H9 (cell line): ENCODE data around the gene CLDND1. TPM values are rescaled to one million over a fixed set of nuclear protein-coding genes. Genes with fewer than 3 reads are reported as not detected.

ENCODE experiments used
- DNase-seq: peaks from one replicate; pipeline ENCODE4 v3.0.0-alpha.2; 2017
- H2AFZ ChIP-seq: one replicate; pipeline ENCODE4 v1.6.1; 2013; ENCODE audit warnings: mild to moderate bottlenecking, low read length, control low read depth, moderate library complexity
- H2AK5ac ChIP-seq: 2 replicates; pipeline ENCODE4 v1.6.1; 2013; ENCODE audit warnings: low read length, control low read depth, mixed read lengths; ENCODE audit not compliant: insufficient read length
- H2BK120ac ChIP-seq: one replicate; pipeline ENCODE4 v1.6.1; 2013; ENCODE audit warnings: low read depth, mild to moderate bottlenecking, low read length, control low read depth, inconsistent platforms; ENCODE audit not compliant: poor library complexity, severe bottlenecking
- H2BK12ac ChIP-seq: 2 replicates; pipeline ENCODE4 v1.6.1; 2013; ENCODE audit warnings: low read length, control low read depth, mixed read lengths, low read depth; ENCODE audit not compliant: insufficient read length
- H2BK15ac ChIP-seq: 2 replicates; pipeline ENCODE4 v1.6.1; 2013; ENCODE audit warnings: low read depth, low read length, control low read depth
- H2BK20ac ChIP-seq: one replicate; pipeline ENCODE4 v1.6.1; 2013; ENCODE audit warnings: low read depth, mild to moderate bottlenecking, low read length, control low read depth, inconsistent platforms; ENCODE audit not compliant: poor library complexity, severe bottlenecking
- H2BK5ac ChIP-seq: 2 replicates; pipeline ENCODE4 v1.6.1; 2013; ENCODE audit warnings: low read length, control low read depth, mixed read lengths; ENCODE audit not compliant: insufficient read length
- H3K14ac ChIP-seq: 2 replicates; pipeline ENCODE4 v1.6.1; 2013; ENCODE audit warnings: low read length, control low read depth; ENCODE audit not compliant: insufficient read depth
- H3K18ac ChIP-seq: 2 replicates; pipeline ENCODE4 v1.6.1; 2013; ENCODE audit warnings: low read depth, mild to moderate bottlenecking, mixed read lengths, low read length, control low read depth; ENCODE audit not compliant: insufficient read length
- H3K23ac ChIP-seq: 2 replicates; pipeline ENCODE4 v1.6.1; 2013; ENCODE audit warnings: low read length, control low read depth, mixed read lengths, low read depth; ENCODE audit not compliant: insufficient read length
- H3K23me2 ChIP-seq: 2 replicates; pipeline ENCODE4 v1.6.1; 2013; ENCODE audit warnings: low read depth, mild to moderate bottlenecking, mixed read lengths, low read length, control low read depth; ENCODE audit not compliant: insufficient read length, poor library complexity, severe bottlenecking
- H3K27ac ChIP-seq: 2 replicates; pipeline ENCODE4 v1.5.1; 2013; ENCODE audit warnings: low read length, control low read depth, mixed read lengths, low read depth; ENCODE audit not compliant: insufficient read length
- H3K27me3 ChIP-seq: 2 replicates; pipeline ENCODE4 v1.6.1; 2013; ENCODE audit warnings: low read length, control low read depth, inconsistent platforms; ENCODE audit not compliant: insufficient read depth
- H3K4ac ChIP-seq: 2 replicates; pipeline ENCODE4 v1.6.1; 2013; ENCODE audit warnings: low read depth, mild to moderate bottlenecking, control low read depth, inconsistent platforms, low read length, moderate library complexity
- H3K4me1 ChIP-seq: 2 replicates; pipeline ENCODE4 v1.6.1; 2013; ENCODE audit warnings: low read length, control low read depth, inconsistent platforms; ENCODE audit not compliant: insufficient read depth
- H3K4me2 ChIP-seq: 2 replicates; pipeline ENCODE4 v1.6.1; 2013; ENCODE audit warnings: low read length, control low read depth, mixed read lengths; ENCODE audit not compliant: insufficient read length, insufficient read depth
- H3K56ac ChIP-seq: 2 replicates; pipeline ENCODE4 v1.6.1; 2013; ENCODE audit warnings: low read depth, mild to moderate bottlenecking, mixed read lengths, low read length, control low read depth; ENCODE audit not compliant: insufficient read length
- H3K79me1 ChIP-seq: 2 replicates; pipeline ENCODE4 v1.6.1; 2013; ENCODE audit warnings: low read depth, mild to moderate bottlenecking, moderate library complexity, low read length, control low read depth, inconsistent platforms; ENCODE audit not compliant: insufficient read depth, poor library complexity, severe bottlenecking
- H3K79me2 ChIP-seq: 2 replicates; pipeline ENCODE4 v1.6.1; 2013; ENCODE audit warnings: low read length, control low read depth, inconsistent platforms; ENCODE audit not compliant: insufficient read depth
- H3K9ac ChIP-seq: 2 replicates; pipeline ENCODE4 v1.6.1; 2013; ENCODE audit warnings: low read length, control low read depth, mixed read lengths; ENCODE audit not compliant: insufficient read length; ENCODE audit errors: extremely low read depth
- H3K9me3 ChIP-seq: one replicate; pipeline ENCODE4 v1.6.1; 2013; ENCODE audit warnings: low read depth, low read length, inconsistent platforms; ENCODE audit not compliant: control insufficient read depth
- H3T11ph ChIP-seq: one replicate; pipeline ENCODE4 v1.6.1; 2013; ENCODE audit warnings: mild to moderate bottlenecking, low read length, control low read depth, inconsistent platforms
- H4K20me1 ChIP-seq: one replicate; pipeline ENCODE4 v1.6.1; 2013; ENCODE audit not compliant: control insufficient read depth, insufficient read length, insufficient read depth
- H4K5ac ChIP-seq: 2 replicates; pipeline ENCODE4 v1.6.1; 2013; ENCODE audit warnings: low read depth, mild to moderate bottlenecking, mixed read lengths, low read length, control low read depth; ENCODE audit not compliant: insufficient read length
- H4K8ac ChIP-seq: replicated peaks from 2 replicates; pipeline ENCODE4 v1.6.1; 2013; ENCODE audit warnings: low read length, control low read depth, mixed read lengths, low read depth; ENCODE audit not compliant: insufficient read length
- H4K91ac ChIP-seq: 2 replicates; pipeline ENCODE4 v1.6.1; 2013; ENCODE audit warnings: low read depth, mild to moderate bottlenecking, moderate library complexity, mixed read lengths, low read length, control low read depth; ENCODE audit not compliant: insufficient read length
- H3K27ac Mint-ChIP-seq, 3 experiments: 2 replicates in 2 of 3; 3 replicates in 1 of 3; pipeline ENCODE4 v1.8.0; 2020 to 2021; ENCODE audit warnings: mixed read lengths in 3 of 3, mild to moderate bottlenecking in 1 of 3, moderate library complexity in 1 of 3
- H3K27me3 Mint-ChIP-seq: 2 replicates; pipeline ENCODE4 v1.8.0; 2021; ENCODE audit warnings: low read depth, mild to moderate bottlenecking, moderate library complexity, mixed read lengths
- H3K36me3 Mint-ChIP-seq, 3 experiments: 2 replicates in 2 of 3; 3 replicates in 1 of 3; pipeline ENCODE4 v1.8.0; 2020 to 2021; ENCODE audit warnings: low read depth in 3 of 3, mixed read lengths in 3 of 3; ENCODE audit not compliant: insufficient read depth in 1 of 3
- H3K4me1 Mint-ChIP-seq, 2 experiments: 2 replicates each; pipeline ENCODE4 v1.8.0; 2020; ENCODE audit warnings: mixed read lengths in 2 of 2
- H3K4me3 Mint-ChIP-seq, 2 experiments: 2 replicates in 1 of 2; 3 replicates in 1 of 2; pipeline ENCODE4 v1.8.0; 2020 to 2021; ENCODE audit warnings: mild to moderate bottlenecking in 2 of 2, mixed read lengths in 2 of 2, moderate library complexity in 1 of 2
- H3K9me3 Mint-ChIP-seq, 2 experiments: 2 replicates in 1 of 2; 3 replicates in 1 of 2; pipeline ENCODE4 v1.8.0; 2020; ENCODE audit warnings: mild to moderate bottlenecking in 2 of 2, mixed read lengths in 2 of 2, moderate library complexity in 1 of 2
- WGBS: extraction: QIAGEN DNeasy Blood & Tissue Kit; methylation state at CpG from one replicate; pipeline ENCODE4 v1.1.7; 2013; ENCODE audit warnings: missing lambda C conversion rate, low lambda C conversion rate, mixed read lengths; ENCODE audit not compliant: insufficient read length; ENCODE audit errors: extremely low coverage; 5-methylcytosine and 5-hydroxymethylcytosine counted together
- total RNA-seq: library from RNA; stranded (reverse); gene quantifications from 2 replicates; pipeline ENCODE4 v1.2.1, GENCODE V29; 2021
- TF ChIP-seq, protein P1 (sequence below): fragments of 200-600 bp; sonication (generic); conservative IDR thresholded peaks from 3 replicates; pipeline ENCODE4 v1.8.0; 2021; ENCODE audit warnings: antibody characterized with exemption, mild to moderate bottlenecking

Gene CLDND1
- total RNA-seq, 1 experiment from 2014 or later = 83.0 TPM

DNA sequence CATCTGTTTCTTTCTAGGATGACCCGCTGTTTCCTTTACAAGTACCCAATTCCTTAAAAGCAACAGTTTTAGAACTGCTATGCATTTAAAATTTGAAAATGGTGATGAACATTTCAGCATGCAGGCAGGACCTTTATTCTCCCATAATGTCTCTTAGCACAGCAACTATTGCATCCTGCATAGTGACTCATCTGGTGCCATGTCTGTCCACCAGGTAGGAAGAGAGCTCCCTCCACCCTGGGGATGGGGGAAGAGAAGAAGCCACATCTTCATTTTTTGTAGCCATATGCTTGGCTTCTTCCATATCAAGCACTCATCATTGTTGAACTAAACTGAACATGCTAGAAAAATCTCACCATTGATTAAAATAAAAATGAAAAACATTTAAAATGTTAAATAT, 19.0 kb upstream of the CLDND1 start:
- Histone ChIP-seq H4K20me1 (no peaks in the 10 kb centered on the region), H4K5ac (no peak overlapping the region), H2BK5ac (no peak overlapping the region), H3T11ph (no peak overlapping the region), H3K4me1 (no peaks in the 10 kb centered on the region; the same call in 1 of the 2 replicates), H2BK12ac (no peak overlapping the region), H2AK5ac (no peak overlapping the region), H3K4ac (no peak overlapping the region), H3K27me3 (no peaks in the 10 kb centered on the region), H4K8ac (no peak overlapping the region), H3K9ac (no peak overlapping the region), H2BK120ac (no peak overlapping the region), H3K23me2 (no peaks in the 10 kb centered on the region), H3K79me2 (no peaks in the 10 kb centered on the region), H3K23ac (no peak overlapping the region), H3K18ac (no peak overlapping the region), H4K91ac (no peak overlapping the region), H3K9me3 (no peaks in the 10 kb centered on the region), H2AFZ (no peak overlapping the region), H3K14ac (no peak overlapping the region), H3K79me1 (no peaks in the 10 kb centered on the region), H3K27ac (no peak overlapping the region), H3K56ac (no peak overlapping the region), H3K4me2 (no peak overlapping the region), H2BK15ac (no peak overlapping the region), H2BK20ac (no peak overlapping the region)
- Mint-ChIP-seq H3K27me3 (no peaks in the 10 kb centered on the region), H3K36me3 (no peaks in the 10 kb centered on the region), H3K9me3 (no peaks in the 10 kb centered on the region), H3K4me3 (no peak overlapping the region), H3K4me1 (peaks cover 6% of the 10 kb centered on the region in 2 experiments), H3K27ac (no peak overlapping the region)
- no CpG with 5 or more reads among the region's 1 CpG for WGBS
- DNase-seq = no peak
- TF ChIP-seq, protein P1, sequence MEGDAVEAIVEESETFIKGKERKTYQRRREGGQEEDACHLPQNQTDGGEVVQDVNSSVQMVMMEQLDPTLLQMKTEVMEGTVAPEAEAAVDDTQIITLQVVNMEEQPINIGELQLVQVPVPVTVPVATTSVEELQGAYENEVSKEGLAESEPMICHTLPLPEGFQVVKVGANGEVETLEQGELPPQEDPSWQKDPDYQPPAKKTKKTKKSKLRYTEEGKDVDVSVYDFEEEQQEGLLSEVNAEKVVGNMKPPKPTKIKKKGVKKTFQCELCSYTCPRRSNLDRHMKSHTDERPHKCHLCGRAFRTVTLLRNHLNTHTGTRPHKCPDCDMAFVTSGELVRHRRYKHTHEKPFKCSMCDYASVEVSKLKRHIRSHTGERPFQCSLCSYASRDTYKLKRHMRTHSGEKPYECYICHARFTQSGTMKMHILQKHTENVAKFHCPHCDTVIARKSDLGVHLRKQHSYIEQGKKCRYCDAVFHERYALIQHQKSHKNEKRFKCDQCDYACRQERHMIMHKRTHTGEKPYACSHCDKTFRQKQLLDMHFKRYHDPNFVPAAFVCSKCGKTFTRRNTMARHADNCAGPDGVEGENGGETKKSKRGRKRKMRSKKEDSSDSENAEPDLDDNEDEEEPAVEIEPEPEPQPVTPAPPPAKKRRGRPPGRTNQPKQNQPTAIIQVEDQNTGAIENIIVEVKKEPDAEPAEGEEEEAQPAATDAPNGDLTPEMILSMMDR = no peak
